SK-N-SH (cell line): Measurements from ENCODE around the gene IRF2.

Experiments
- CTCF ChIP-seq: fragments of 200-600 bp; sonication (generic); IDR thresholded peaks from 2 replicates; pipeline ENCODE4 v1.6.1; 2017; ENCODE audit warnings: antibody characterized with exemption, mild to moderate bottlenecking, moderate library complexity
- EP300 ChIP-seq, 2 experiments: IDR thresholded peaks; 2 replicates each; pipeline versions ENCODE4 v1.4.0 to v1.6.1; 2012; ENCODE audit warnings: borderline replicate concordance in 1 of 2, low read depth in 1 of 2, low read length in 1 of 2
- FOXJ3 ChIP-seq: sonication (generic); formaldehyde crosslinking; IDR thresholded peaks from 2 replicates; pipeline ENCODE4 v1.5.1; 2020; ENCODE audit warnings: mild to moderate bottlenecking, missing genetic modification reagents
- GABPA ChIP-seq: IDR thresholded peaks from 2 replicates; pipeline ENCODE4 v1.4.0; 2012; ENCODE audit warnings: low read depth, mild to moderate bottlenecking
- MAX ChIP-seq: IDR thresholded peaks from 2 replicates; pipeline ENCODE4 v1.4.0; 2012; ENCODE audit warnings: low read depth
- PBX3 ChIP-seq: IDR thresholded peaks from 2 replicates; pipeline ENCODE4; 2012
- POLR2AphosphoS5 ChIP-seq: IDR thresholded peaks from 2 replicates; pipeline ENCODE4 v1.6.1; 2012; ENCODE audit warnings: low read depth, low read length
- RAD21 ChIP-seq: IDR thresholded peaks from 2 replicates; pipeline ENCODE4 v1.6.1; 2012; ENCODE audit warnings: mild to moderate bottlenecking, low read length
- RCOR1 ChIP-seq: fragments of 150-350 bp; IDR thresholded peaks from 2 replicates; pipeline ENCODE4 v1.6.1; 2017; ENCODE audit warnings: antibody characterized with exemption, low read length
- TAF1 ChIP-seq: IDR thresholded peaks from 2 replicates; pipeline ENCODE4 v1.6.1; 2012; ENCODE audit warnings: low read depth, mild to moderate bottlenecking, low read length, moderate library complexity, borderline replicate concordance
- TCF12 ChIP-seq: IDR thresholded peaks from 2 replicates; pipeline ENCODE4 v1.4.0; 2012
- USF2 ChIP-seq: fragments of 150-350 bp; IDR thresholded peaks from 2 replicates; pipeline ENCODE4 v1.6.1; 2017; ENCODE audit warnings: antibody characterized with exemption, low read length, low read depth, borderline replicate concordance
- YY1 ChIP-seq: IDR thresholded peaks from 2 replicates; pipeline ENCODE4 v1.4.0; 2012; ENCODE audit warnings: low read depth, mild to moderate bottlenecking

GRCh38 chr4:184471881-184472613 is 2.3 kb downstream of the IRF2 start:
- TF ChIP-seq FOXJ3 (CRISPR knock-in tag) (no peak), TAF1 (no peak), GABPA (no peak), MAX (no peak; the same call in 1 of the 2 replicates), RCOR1 (no peak), CTCF (no peak), USF2 (no peak), YY1 (no peak), PBX3 (no peak), RAD21 (peak; percentile 47), TCF12 (no peak), EP300 (IDR thresholded peaks at IDR 0.05; ENCODE audit: borderline replicate concordance in 1 of 2, low read depth in 1 of 2, low read length in 1 of 2) (no peak), POLR2AphosphoS5 (no peak)
